GF-D8 (cell line): ENCODE results near the gene UBIAD1.

ENCODE experiments used
- DNase-seq: peaks from one replicate; lab custom pipeline; 2025; lab: John Stamatoyannopoulos, UW

The UBIAD1 gene

DNA sequence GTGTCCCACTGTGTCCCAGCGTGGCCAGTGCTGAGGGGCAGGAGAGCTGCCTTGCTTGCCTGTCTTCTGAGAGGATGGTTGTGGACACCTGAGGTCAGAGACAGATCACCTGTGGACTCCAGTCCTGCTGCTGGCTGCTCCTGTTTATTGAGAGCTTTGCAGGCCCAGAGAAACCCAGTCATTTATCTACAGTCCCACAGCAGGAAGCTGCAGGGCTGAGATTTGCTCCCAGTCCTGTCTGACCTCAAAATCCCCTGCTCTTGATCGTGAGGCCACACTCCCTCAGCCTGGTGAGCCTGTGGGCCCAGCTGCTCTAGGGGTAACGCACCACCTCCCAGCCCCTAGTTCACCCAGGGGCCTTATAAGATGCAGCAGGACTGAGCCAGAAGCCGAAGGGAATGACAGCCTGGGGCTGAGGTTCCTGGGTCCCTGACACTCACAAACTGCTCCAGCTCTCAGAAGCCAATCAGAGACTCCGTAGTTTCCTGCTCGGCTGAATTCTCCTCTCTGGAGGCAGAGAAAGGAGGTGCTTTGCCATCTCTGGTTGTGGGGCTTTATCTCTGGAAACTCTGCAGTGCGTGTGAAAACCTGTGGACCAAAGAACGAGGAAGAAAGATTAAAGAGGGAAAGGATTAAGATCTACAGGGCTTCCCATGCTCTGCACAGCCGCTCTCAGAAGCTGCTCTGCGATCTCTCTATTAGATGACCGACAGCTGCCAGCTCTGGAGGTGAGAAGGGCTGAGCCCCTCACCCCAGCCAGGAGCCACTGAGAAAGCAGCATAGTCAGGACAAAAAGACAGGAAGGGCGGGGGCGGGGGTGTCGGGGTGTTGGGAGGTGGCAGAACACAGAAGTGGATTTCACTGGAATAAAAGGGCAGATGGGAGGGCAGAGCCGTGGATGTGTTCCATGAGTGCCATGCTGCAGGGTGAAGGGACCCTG lies 39.1 kb downstream of the UBIAD1 start:
- DNase-seq: no peak

DNA sequence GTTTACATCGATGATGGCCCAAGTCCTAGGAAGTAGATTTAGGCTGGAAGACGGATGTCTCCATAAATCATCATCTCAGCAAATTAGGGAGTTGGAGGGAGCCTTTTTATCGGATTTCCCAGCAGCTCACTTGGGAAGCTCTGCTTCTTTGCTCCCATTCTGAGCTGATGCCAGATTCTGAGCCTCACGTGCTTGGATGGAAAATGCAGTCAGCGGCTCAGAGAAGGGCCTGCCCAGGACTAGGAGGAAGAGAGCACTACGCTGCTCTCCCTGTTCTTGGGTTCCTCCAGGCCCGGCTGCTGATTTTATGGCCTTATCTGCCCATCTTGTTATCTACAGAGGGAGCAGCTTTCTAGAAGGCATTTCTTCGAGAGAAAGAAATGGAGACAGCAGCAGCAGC lies 42.0 kb downstream of the UBIAD1 start:
- DNase-seq: no peak

DNA sequence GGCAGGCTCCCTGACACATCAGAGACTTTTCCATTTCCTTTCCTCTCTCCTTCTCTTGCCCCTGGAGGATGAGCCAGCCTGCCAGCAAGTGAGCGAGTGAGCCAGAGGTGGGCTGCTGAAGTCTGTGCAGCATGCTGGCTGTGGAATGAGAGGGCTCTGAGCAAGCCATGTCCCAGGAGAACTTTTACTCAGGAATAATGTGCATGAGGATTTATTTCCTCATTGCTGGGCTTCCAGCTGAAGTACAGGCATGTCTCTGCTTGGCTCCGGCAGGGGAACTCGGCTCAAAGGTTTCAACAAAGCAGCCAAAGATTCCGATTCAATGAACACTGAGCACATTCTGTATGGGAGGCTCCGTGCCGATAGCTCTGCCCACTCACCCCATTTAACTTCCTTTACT lies 43.7 kb downstream of the UBIAD1 start:
- DNase-seq: no peak

DNA sequence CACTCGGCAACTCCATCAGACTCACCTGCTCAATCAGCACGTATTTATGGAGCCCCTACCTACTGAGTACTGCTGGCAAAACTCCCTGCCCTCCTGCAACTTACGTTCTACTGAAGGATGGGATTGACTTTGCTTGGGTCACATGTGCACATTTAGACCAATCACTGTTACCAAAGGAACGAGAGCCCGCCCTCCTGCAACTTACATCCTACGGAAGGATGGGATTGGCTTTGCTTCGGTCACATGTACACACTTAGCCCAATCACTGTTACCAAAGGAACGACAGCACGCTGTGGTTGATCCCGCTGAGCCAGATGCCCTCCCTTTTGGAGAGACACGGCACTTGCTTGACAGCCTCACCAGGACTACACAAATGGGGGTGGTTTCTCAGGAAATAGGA lies 46.0 kb downstream of the UBIAD1 start:
- DNase-seq: no peak

DNA sequence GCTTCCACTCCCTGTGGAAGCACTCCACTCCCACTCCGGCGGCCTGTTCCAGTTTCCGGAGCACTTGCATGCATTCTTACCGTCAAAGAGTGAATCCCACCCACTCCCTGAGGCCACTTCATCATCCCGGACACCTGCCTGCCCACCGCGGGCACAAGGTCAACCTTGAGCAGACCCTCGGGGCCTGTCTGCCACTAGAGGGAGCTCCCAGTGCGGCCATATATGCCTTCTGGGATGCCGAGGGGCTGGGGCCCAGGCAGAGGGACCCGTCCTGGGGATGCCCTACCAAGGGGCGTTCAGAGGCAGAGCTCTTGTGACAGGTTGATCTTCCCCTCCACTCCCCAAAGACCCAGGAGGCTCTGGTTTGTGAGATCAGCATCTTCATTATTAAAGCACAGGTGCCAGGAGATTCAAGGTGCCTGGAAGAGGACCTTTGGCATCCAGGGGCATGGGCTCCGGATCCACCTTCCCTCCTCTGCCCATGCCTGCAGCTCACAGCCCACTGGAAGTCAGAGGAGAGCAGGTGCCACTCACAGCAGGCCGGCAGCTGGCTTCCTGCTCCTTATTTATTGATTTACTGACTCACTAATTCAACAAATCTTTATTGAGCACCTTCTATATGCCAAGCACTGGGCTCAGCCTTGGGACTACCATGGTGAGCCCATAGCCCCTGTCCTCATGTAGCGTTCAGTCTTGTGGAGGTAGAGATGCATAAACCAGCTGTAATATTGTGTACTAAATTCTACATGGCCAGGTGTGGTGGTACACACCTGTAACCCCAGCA lies 47.3 kb downstream of the UBIAD1 start:
- no peak for DNase-seq

DNA sequence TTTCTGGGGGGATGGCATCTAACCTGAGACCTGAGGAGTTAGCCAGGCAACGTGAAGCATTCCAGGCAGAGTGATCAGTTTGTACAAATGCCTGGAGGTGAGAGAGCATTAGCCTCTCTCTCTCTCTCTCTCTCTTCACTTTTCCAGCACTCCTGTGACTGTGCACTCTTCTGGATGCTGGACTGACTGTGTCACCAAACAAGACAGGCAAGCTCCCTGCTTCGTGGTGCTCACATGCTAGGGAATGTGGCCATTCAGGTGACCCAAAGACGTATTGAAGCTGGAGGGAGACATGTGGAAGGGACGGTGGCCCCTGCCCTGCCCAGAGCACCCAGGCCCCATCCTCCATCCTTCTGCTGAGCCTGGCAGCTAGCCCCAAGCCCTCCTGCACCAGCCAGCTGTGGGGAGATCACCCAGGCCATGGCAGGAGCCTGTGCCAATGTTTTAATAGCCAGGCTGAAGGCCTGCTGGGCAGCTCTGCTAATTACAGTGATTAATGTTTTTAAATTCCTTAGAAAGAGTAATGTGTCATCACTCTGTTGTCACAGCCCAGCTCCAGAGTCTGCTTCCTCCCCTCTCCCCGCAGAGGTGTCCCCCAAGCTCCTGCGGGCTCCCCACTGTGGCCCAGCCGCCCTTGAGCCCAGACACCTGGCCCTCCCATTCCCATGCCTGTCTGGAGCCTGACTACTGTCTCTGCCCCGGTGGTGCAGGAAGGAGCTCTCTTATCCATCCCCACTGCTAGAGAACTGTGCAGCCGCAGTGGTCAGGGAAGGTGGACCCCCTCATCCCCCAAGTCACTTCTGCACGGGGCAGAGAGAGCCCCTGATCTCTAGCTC lies 48.9 kb downstream of the UBIAD1 start:
- no peak for DNase-seq

DNA sequence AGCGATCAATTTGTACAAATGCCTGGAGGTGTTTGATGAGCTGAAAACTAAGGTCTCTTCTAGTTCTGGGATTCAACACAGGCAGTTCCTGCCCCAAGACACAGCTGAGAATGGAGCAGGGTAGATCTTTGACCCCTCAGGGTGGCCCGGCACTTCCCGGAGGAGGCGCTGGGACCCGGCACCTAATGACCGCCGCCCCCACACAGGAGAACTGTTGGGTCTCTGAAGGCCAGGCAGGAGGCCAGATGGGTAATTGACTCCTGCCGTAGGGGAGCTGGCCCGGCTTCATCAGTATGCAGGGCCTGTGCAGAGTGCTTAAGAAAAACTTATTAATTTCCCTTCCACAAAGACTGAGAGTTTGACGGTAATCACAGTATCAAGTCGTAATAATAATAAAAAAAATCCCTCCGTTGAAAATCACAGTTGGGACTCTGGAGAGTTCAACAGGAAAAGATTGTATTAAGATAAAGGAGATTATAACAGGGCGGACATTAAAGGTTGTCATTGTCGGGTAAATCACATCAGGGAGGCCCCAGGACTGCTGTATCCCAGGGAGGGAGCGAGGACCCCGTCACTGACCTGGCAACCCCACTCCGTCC lies 51.7 kb downstream of the UBIAD1 start:
- no peak for DNase-seq

DNA sequence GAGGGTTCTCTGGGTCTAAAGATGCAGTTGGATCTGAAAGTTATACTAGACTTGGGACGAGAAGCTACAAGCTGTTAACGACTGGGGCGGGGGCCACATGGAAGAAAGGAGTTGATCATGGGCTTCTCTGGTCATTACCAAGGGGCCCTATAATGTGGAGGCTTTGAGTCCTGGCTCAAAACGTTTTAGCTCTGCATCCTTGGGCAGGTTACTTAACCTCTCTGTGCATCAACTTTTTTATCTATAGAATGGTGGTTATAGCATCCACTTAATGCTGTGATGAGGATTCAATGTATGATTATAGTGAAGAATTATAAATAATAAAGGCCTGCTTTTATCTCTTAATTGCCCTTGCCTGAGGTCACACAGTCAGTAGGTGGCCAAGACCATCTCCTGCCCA lies 53.1 kb downstream of the UBIAD1 start:
- no peak for DNase-seq

DNA sequence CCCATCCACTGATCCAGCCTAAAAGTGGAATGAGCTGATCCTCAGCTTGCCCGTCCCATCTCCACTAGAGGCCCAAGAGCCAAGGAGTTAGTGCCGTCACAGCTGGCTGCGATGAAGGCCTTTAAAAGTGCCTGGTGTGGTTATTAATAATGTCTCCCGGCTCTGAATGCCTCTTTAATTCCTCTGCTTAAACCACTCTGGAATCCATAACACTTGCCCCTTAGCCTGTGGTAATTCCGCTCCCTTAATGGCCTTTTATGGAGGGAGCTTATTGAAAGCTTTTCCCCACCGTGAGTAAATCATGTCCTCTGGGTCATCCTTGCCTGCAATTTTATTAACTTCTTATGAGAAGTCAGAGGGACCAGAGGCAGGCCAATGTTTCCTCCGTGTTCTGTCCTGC lies 55.4 kb downstream of the UBIAD1 start:
- no peak for DNase-seq

DNA sequence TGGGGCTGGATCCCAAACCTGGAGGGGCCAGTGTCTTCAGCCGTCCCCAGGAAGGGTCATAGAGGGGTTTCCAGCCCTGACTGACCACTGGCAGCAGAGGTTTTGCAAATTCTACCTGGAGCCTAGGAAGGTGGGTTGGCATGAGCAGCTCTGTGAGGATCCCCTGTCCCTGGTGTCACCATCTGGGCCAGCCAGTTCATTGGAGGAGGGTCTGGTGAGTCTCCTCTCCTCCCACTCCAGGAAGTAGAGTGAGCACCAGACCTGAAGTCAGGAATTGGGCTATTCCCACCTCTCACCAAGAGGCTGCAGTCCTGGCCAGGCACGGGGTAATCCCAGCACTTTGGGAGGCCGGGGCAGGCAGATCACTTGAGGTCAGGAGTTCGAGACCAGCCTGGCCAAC lies 57.4 kb downstream of the UBIAD1 start:
- no peak for DNase-seq

DNA sequence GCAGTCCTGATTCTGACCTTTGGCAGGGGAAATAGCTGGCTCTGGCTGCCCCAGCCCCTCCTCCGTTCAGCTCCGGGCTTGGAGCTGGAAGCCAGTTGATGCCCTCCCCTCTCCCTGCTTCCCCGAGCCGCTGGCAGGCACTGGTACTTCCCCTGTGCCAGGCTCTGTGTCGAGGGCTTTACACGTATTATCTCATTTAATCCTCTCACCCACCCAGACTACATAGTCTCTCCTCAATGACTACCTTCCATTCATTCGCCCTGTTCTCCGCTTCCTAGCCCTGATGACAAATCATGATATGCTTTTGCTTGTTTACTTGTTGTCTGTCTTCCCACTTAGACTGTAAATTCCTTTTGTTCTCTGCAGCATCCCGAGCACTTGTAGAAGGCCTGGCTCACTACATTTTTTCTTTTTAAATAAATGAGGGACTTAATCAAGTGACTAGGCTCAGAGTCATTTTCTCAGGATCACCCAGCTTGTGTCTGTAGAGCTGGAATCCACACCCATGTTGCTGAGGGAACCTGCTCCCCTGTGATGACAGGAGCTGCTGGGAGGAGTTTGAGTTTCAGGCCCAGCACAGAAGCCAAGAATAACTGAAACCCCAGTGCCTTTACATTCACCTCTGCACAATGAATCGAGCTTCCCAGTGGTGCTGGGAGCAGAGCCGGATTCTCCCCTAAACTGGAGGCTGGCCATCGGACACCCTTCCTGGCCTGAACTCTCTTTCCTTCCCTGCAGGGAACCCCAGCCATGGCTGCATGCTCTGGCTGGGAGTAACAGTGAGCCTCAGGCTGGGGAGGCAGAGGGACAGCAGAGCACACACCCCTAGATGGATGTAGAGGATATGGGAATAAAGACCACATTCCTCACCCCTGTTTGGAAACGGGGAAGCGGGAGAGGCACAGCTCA lies 58.3 kb downstream of the UBIAD1 start:
- no peak for DNase-seq

DNA sequence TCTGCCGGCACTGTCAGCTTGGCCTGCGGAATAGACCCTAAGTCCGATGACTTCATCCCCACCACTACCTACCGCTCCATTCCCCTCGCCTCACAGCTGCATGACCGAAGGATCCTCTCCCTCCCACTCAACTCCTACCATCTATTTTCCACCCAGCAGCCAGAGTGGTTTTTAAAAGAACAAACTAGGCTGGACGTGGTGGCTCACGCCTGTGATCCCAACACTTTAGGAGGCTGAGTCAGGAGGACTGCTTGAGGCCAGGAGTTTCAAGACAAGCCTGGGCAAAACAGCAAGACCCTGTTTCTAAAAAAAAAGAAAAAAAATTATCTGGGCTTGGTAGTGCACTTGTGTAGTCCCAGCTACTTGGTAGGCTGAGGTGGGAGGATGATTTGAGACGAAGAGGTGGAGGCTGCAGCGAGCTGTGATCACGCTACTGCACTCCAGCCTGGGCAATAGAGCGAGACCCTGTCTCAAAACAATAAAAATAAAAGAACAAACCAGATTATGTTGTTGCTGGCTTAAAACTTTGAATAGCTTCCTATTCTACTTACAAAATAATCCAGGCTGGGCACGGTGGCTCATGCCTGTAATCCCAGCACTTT lies 59.0 kb downstream of the UBIAD1 start:
- no peak for DNase-seq

DNA sequence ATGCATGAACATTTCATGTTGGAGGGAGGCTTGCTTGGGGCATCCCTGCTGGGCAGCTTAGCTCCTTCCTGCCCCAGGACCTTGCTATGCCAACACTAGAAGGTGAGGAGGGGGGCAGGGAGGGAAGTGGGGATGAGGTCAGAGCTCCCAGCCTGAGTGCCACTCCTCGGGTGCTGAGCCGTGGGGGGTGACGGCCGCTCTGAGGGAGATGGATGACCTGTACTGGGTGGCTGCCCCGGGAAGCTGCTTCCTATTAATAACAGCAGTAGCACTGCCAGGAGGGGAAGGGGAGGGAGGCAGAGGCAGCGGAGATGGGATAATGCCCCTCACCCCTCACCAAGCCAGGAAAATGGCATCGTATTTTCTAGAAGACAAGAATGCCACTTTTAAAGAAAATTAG lies 60.6 kb downstream of the UBIAD1 start:
- DNase-seq: no peak

DNA sequence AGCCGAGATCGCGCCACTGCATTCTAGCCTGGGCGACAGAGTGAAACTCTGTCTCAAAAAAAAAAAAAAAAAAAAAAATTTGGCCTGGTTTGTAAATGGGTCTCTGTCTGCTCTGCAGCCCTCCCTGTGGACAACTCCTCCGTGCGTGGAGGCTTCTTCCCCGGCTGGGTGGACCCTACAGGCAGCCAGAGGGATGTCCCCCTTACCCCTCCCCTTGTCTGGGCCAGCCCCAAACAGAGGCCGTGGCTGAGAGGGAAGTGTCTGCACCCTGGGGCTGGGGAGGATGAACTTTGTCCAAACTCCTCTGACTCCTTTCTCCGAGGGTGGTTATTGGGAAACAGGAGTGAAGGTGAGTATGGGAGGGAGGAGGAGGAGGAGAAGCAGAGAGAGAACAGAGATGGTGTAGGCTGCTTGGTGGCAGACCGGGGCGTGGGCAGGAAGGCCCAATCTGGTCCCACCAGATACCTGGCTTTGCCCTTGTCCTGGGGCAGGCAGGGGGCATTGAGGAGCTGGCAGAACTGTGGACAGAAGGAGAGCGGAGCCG lies 61.3 kb downstream of the UBIAD1 start:
- no peak for DNase-seq

DNA sequence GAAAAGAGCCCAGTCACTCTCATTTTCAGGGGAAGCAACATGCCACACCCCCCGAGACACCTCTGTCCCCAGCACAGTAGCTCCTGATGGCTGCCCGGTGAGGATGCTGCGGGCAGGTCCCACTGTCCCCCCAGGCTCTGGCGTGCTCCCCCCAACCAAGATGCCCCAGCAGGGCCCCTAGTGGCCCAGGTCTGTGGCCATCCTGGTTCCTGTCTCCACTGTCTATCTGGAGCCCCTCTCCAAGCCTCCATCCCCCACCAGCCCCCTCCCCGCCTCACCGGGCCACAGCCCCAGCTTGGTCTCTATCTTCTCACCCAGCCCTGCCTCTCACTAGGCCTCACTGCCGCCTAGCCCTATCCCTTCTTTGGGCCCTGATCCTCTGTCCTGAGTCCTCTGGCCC lies 61.8 kb downstream of the UBIAD1 start:
- no peak for DNase-seq

DNA sequence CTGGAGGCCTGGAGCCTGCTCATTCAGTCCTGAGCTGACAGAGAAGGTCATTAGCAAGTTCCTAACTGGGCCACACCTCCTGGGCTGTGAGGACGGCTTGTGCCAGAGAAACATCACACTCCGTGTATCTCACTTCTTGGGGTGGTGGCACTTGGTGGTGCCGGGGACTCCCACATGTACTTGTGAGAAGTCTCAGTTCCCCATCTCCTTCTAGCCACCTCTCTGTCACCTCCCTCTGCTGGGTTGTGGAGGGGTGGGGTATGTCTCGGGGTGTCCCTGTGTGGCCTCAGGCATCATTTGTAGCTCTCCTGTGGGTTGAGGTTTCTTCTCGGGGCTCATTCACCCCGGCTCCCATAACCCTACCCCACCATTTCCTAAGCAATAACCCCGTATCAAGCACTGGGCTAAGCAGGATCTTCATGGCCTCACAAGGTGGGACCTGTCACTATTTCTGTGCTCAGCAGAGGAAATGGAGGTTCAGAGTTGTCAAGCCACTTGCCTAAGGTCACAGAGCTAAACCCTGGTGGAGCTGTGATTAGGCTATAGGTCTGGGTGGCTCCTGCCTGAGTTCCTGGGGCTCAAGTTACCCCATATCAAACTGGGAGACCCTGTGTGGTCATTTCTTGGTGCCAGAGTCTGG lies 62.5 kb downstream of the UBIAD1 start:
- no peak for DNase-seq

DNA sequence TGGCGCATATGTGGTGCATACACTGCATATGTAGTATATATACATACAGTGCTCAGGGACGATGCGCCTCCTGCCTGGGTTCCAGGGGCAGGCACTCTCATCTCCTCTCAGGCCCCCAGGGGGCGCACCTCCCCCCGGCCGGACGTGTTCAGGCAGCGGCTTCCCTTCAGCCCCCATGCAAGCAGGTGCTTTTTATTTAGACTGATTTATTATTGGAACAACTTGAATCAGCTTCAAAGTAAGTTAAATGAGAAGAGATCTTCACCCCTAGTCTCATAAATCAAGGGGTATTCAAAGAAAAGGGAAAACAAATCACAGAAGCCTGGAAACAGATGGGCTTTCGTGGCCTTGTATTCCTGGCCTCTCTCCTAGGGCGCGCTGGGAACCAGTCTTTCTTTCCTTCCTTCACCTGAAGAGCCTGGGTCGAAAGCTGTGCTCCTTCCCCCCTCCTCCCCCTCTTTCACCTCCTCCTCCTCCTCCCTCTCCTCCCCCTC lies 64.6 kb downstream of the UBIAD1 start:
- DNase-seq: no peak
